H9 (cell line): Measurements from ENCODE around the gene APOBEC4. TPM values are rescaled to one million over a fixed set of nuclear protein-coding genes. Genes with fewer than 3 reads are reported as not detected.

Experiments
- DNase-seq: peaks from one replicate; pipeline ENCODE4 v3.0.0-alpha.2; 2017
- H2AFZ ChIP-seq: one replicate; pipeline ENCODE4 v1.6.1; 2013; ENCODE audit warnings: mild to moderate bottlenecking, low read length, control low read depth, moderate library complexity
- H2AK5ac ChIP-seq: 2 replicates; pipeline ENCODE4 v1.6.1; 2013; ENCODE audit warnings: low read length, control low read depth, mixed read lengths; ENCODE audit not compliant: insufficient read length
- H2BK120ac ChIP-seq: one replicate; pipeline ENCODE4 v1.6.1; 2013; ENCODE audit warnings: low read depth, mild to moderate bottlenecking, low read length, control low read depth, inconsistent platforms; ENCODE audit not compliant: poor library complexity, severe bottlenecking
- H2BK12ac ChIP-seq: 2 replicates; pipeline ENCODE4 v1.6.1; 2013; ENCODE audit warnings: low read length, control low read depth, mixed read lengths, low read depth; ENCODE audit not compliant: insufficient read length
- H2BK15ac ChIP-seq: 2 replicates; pipeline ENCODE4 v1.6.1; 2013; ENCODE audit warnings: low read depth, low read length, control low read depth
- H2BK20ac ChIP-seq: one replicate; pipeline ENCODE4 v1.6.1; 2013; ENCODE audit warnings: low read depth, mild to moderate bottlenecking, low read length, control low read depth, inconsistent platforms; ENCODE audit not compliant: poor library complexity, severe bottlenecking
- H2BK5ac ChIP-seq: 2 replicates; pipeline ENCODE4 v1.6.1; 2013; ENCODE audit warnings: low read length, control low read depth, mixed read lengths; ENCODE audit not compliant: insufficient read length
- H3K14ac ChIP-seq: 2 replicates; pipeline ENCODE4 v1.6.1; 2013; ENCODE audit warnings: low read length, control low read depth; ENCODE audit not compliant: insufficient read depth
- H3K18ac ChIP-seq: 2 replicates; pipeline ENCODE4 v1.6.1; 2013; ENCODE audit warnings: low read depth, mild to moderate bottlenecking, mixed read lengths, low read length, control low read depth; ENCODE audit not compliant: insufficient read length
- H3K23ac ChIP-seq: 2 replicates; pipeline ENCODE4 v1.6.1; 2013; ENCODE audit warnings: low read length, control low read depth, mixed read lengths, low read depth; ENCODE audit not compliant: insufficient read length
- H3K23me2 ChIP-seq: 2 replicates; pipeline ENCODE4 v1.6.1; 2013; ENCODE audit warnings: low read depth, mild to moderate bottlenecking, mixed read lengths, low read length, control low read depth; ENCODE audit not compliant: insufficient read length, poor library complexity, severe bottlenecking
- H3K27ac ChIP-seq: 2 replicates; pipeline ENCODE4 v1.5.1; 2013; ENCODE audit warnings: low read length, control low read depth, mixed read lengths, low read depth; ENCODE audit not compliant: insufficient read length
- H3K27me3 ChIP-seq: 2 replicates; pipeline ENCODE4 v1.6.1; 2013; ENCODE audit warnings: low read length, control low read depth, inconsistent platforms; ENCODE audit not compliant: insufficient read depth
- H3K4ac ChIP-seq: 2 replicates; pipeline ENCODE4 v1.6.1; 2013; ENCODE audit warnings: low read depth, mild to moderate bottlenecking, control low read depth, inconsistent platforms, low read length, moderate library complexity
- H3K4me1 ChIP-seq: 2 replicates; pipeline ENCODE4 v1.6.1; 2013; ENCODE audit warnings: low read length, control low read depth, inconsistent platforms; ENCODE audit not compliant: insufficient read depth
- H3K4me2 ChIP-seq: 2 replicates; pipeline ENCODE4 v1.6.1; 2013; ENCODE audit warnings: low read length, control low read depth, mixed read lengths; ENCODE audit not compliant: insufficient read length, insufficient read depth
- H3K56ac ChIP-seq: 2 replicates; pipeline ENCODE4 v1.6.1; 2013; ENCODE audit warnings: low read depth, mild to moderate bottlenecking, mixed read lengths, low read length, control low read depth; ENCODE audit not compliant: insufficient read length
- H3K79me1 ChIP-seq: 2 replicates; pipeline ENCODE4 v1.6.1; 2013; ENCODE audit warnings: low read depth, mild to moderate bottlenecking, moderate library complexity, low read length, control low read depth, inconsistent platforms; ENCODE audit not compliant: insufficient read depth, poor library complexity, severe bottlenecking
- H3K79me2 ChIP-seq: 2 replicates; pipeline ENCODE4 v1.6.1; 2013; ENCODE audit warnings: low read length, control low read depth, inconsistent platforms; ENCODE audit not compliant: insufficient read depth
- H3K9ac ChIP-seq: 2 replicates; pipeline ENCODE4 v1.6.1; 2013; ENCODE audit warnings: low read length, control low read depth, mixed read lengths; ENCODE audit not compliant: insufficient read length; ENCODE audit errors: extremely low read depth
- H3K9me3 ChIP-seq: one replicate; pipeline ENCODE4 v1.6.1; 2013; ENCODE audit warnings: low read depth, low read length, inconsistent platforms; ENCODE audit not compliant: control insufficient read depth
- H3T11ph ChIP-seq: one replicate; pipeline ENCODE4 v1.6.1; 2013; ENCODE audit warnings: mild to moderate bottlenecking, low read length, control low read depth, inconsistent platforms
- H4K20me1 ChIP-seq: one replicate; pipeline ENCODE4 v1.6.1; 2013; ENCODE audit not compliant: control insufficient read depth, insufficient read length, insufficient read depth
- H4K5ac ChIP-seq: 2 replicates; pipeline ENCODE4 v1.6.1; 2013; ENCODE audit warnings: low read depth, mild to moderate bottlenecking, mixed read lengths, low read length, control low read depth; ENCODE audit not compliant: insufficient read length
- H4K8ac ChIP-seq: replicated peaks from 2 replicates; pipeline ENCODE4 v1.6.1; 2013; ENCODE audit warnings: low read length, control low read depth, mixed read lengths, low read depth; ENCODE audit not compliant: insufficient read length
- H4K91ac ChIP-seq: 2 replicates; pipeline ENCODE4 v1.6.1; 2013; ENCODE audit warnings: low read depth, mild to moderate bottlenecking, moderate library complexity, mixed read lengths, low read length, control low read depth; ENCODE audit not compliant: insufficient read length
- H3K27ac Mint-ChIP-seq, 3 experiments: 2 replicates in 2 of 3; 3 replicates in 1 of 3; pipeline ENCODE4 v1.8.0; 2020 to 2021; ENCODE audit warnings: mixed read lengths in 3 of 3, mild to moderate bottlenecking in 1 of 3, moderate library complexity in 1 of 3
- H3K27me3 Mint-ChIP-seq: 2 replicates; pipeline ENCODE4 v1.8.0; 2021; ENCODE audit warnings: low read depth, mild to moderate bottlenecking, moderate library complexity, mixed read lengths
- H3K36me3 Mint-ChIP-seq, 3 experiments: 2 replicates in 2 of 3; 3 replicates in 1 of 3; pipeline ENCODE4 v1.8.0; 2020 to 2021; ENCODE audit warnings: low read depth in 3 of 3, mixed read lengths in 3 of 3; ENCODE audit not compliant: insufficient read depth in 1 of 3
- H3K4me1 Mint-ChIP-seq, 2 experiments: 2 replicates each; pipeline ENCODE4 v1.8.0; 2020; ENCODE audit warnings: mixed read lengths in 2 of 2
- H3K4me3 Mint-ChIP-seq, 2 experiments: 2 replicates in 1 of 2; 3 replicates in 1 of 2; pipeline ENCODE4 v1.8.0; 2020 to 2021; ENCODE audit warnings: mild to moderate bottlenecking in 2 of 2, mixed read lengths in 2 of 2, moderate library complexity in 1 of 2
- H3K9me3 Mint-ChIP-seq, 2 experiments: 2 replicates in 1 of 2; 3 replicates in 1 of 2; pipeline ENCODE4 v1.8.0; 2020; ENCODE audit warnings: mild to moderate bottlenecking in 2 of 2, mixed read lengths in 2 of 2, moderate library complexity in 1 of 2
- CTCF ChIP-seq: fragments of 200-600 bp; sonication (generic); conservative IDR thresholded peaks from 3 replicates; pipeline ENCODE4 v1.8.0; 2021; ENCODE audit warnings: antibody characterized with exemption, mild to moderate bottlenecking
- WGBS: extraction: QIAGEN DNeasy Blood & Tissue Kit; methylation state at CpG from one replicate; pipeline ENCODE4 v1.1.7; 2013; ENCODE audit warnings: missing lambda C conversion rate, low lambda C conversion rate, mixed read lengths; ENCODE audit not compliant: insufficient read length; ENCODE audit errors: extremely low coverage; 5-methylcytosine and 5-hydroxymethylcytosine counted together
- total RNA-seq: library from RNA; stranded (reverse); gene quantifications from 2 replicates; pipeline ENCODE4 v1.2.1, GENCODE V29; 2021

Gene APOBEC4
- total RNA-seq, 1 experiment from 2014 or later, result not detected

GRCh38 chr1:183636783-183637182, 16.3 kb downstream of the APOBEC4 start:
- Histone ChIP-seq H3K4me2 (peak overlapping the region; percentile 57), H4K91ac (no peak overlapping the region), H2BK12ac (no peak overlapping the region), H4K5ac (no peak overlapping the region), H2BK20ac (no peak overlapping the region), H3K23me2 (peaks cover 4% of the 10 kb centered on the region), H3K27me3 (no peaks in the 10 kb centered on the region; the same call in 1 of the 2 replicates), H2BK15ac (no peak overlapping the region), H3K9ac (no peak overlapping the region), H3K14ac (no peak overlapping the region), H3T11ph (no peak overlapping the region), H2BK5ac (no peak overlapping the region), H3K23ac (no peak overlapping the region), H3K79me1 (no peaks in the 10 kb centered on the region), H4K20me1 (no peaks in the 10 kb centered on the region), H3K4ac (no peak overlapping the region), H2AK5ac (no peak overlapping the region), H3K56ac (no peak overlapping the region), H3K27ac (no peak overlapping the region), H2AFZ (no peak overlapping the region), H2BK120ac (no peak overlapping the region), H3K9me3 (no peaks in the 10 kb centered on the region), H3K4me1 (no peaks in the 10 kb centered on the region), H3K18ac (no peak overlapping the region), H4K8ac (no peak overlapping the region), H3K79me2 (no peaks in the 10 kb centered on the region)
- DNase-seq, result no peak
- WGBS, result no CpG with 5 or more reads among the region's 5 CpGs
- no peak overlapping the region for H3K27ac Mint-ChIP-seq
- H3K36me3 Mint-ChIP-seq, result peaks cover 0 to under 1% (median 0%) of the 10 kb centered on the region in 3 experiments; a peak in 3 of 7 replicates
- peak overlapping the region; percentile 99 to 100 for H3K4me3 Mint-ChIP-seq
- H3K9me3 Mint-ChIP-seq, result no peaks in the 10 kb centered on the region
- TF ChIP-seq CTCF, result no peak
- peaks cover 33 to 34% of the 10 kb centered on the region in 2 experiments for H3K4me1 Mint-ChIP-seq
- peaks cover 14% of the 10 kb centered on the region for H3K27me3 Mint-ChIP-seq
